HG03039 (cell line): Measurements from ENCODE around the gene PRDM2.

ENCODE experiments used
- ATAC-seq: cut with Tn5 transposase; IDR thresholded peaks from one replicate; pipeline ENCODE4 v1.9.1; 2021; ENCODE audit warnings: mild to moderate bottlenecking, moderate library complexity; ENCODE audit not compliant: unreplicated experiment

The PRDM2 gene

GRCh38 chr1:13832100-13832499, 132.1 kb downstream of the PRDM2 start:
- ATAC-seq = no peak

- ATAC-seq = no peak
Measured at GRCh38 chr1:13832536-13832935, 132.5 kb downstream of the PRDM2 start.

- no peak for ATAC-seq
Measured at GRCh38 chr1:13836136-13836535, 136.1 kb downstream of the PRDM2 start.

- ATAC-seq = no peak
Measured at GRCh38 chr1:13836631-13837030, 136.6 kb downstream of the PRDM2 start.

GRCh38 chr1:13838236-13838635, 138.2 kb downstream of the PRDM2 start:
- ATAC-seq = no peak

GRCh38 chr1:13842497-13842896, 142.5 kb downstream of the PRDM2 start:
- ATAC-seq = no peak

GRCh38 chr1:13851726-13852125, 151.7 kb downstream of the PRDM2 start:
- no peak for ATAC-seq

- ATAC-seq = no peak
Measured at GRCh38 chr1:13855554-13855953, 155.6 kb downstream of the PRDM2 start.

- no peak for ATAC-seq
Measured at GRCh38 chr1:13860031-13860430, 160.0 kb downstream of the PRDM2 start.

- no peak for ATAC-seq
Measured at GRCh38 chr1:13864760-13865159, 164.8 kb downstream of the PRDM2 start.

GRCh38 chr1:13865851-13866250, 165.9 kb downstream of the PRDM2 start:
- ATAC-seq = no peak

GRCh38 chr1:13867603-13868002, 167.6 kb downstream of the PRDM2 start:
- ATAC-seq = no peak

GRCh38 chr1:13869172-13869797, 169.3 kb downstream of the PRDM2 start:
- ATAC-seq = no peak

- ATAC-seq = no peak
Measured at GRCh38 chr1:13871413-13871812, 171.4 kb downstream of the PRDM2 start.

GRCh38 chr1:13871886-13872285, 171.9 kb downstream of the PRDM2 start:
- no peak for ATAC-seq

- no peak for ATAC-seq
Measured at GRCh38 chr1:13873032-13873431, 173.0 kb downstream of the PRDM2 start.
